ENCODE results near the gene CYBB. TPM values are rescaled to one million over a fixed set of nuclear protein-coding genes. Genes with fewer than 3 reads are reported as not detected.

Gene CYBB
- total RNA-seq, result 10 to 100 TPM; 47.3 to 71.9 (median 51.7) TPM

DNA sequence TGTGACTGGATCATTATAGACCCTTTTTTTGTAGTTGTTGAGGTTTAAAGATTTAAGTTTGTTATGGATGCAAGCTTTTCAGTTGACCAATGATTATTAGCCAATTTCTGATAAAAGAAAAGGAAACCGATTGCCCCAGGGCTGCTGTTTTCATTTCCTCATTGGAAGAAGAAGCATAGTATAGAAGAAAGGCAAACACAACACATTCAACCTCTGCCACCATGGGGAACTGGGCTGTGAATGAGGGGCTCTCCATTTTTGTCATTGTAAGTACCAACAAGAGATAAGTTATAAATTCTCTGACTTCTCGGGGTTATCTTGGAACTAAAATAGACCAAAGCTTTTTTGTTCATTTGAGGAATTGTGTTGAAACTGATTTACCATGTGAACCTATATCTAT is at the start of gene CYBB:
Gene CYBB, plus strand, starts transcription at position 203 of the 400 bp plus-strand sequence. Its CDS starts 19 bp downstream, at position 222.
- ATAC-seq (ENCODE audit: low FRiP score), result no peak
- TF ChIP-seq CTCF (IDR thresholded peaks at IDR 0.05), result no peak
- no peak for DNase-seq (ENCODE audit: low spot score)

DNA sequence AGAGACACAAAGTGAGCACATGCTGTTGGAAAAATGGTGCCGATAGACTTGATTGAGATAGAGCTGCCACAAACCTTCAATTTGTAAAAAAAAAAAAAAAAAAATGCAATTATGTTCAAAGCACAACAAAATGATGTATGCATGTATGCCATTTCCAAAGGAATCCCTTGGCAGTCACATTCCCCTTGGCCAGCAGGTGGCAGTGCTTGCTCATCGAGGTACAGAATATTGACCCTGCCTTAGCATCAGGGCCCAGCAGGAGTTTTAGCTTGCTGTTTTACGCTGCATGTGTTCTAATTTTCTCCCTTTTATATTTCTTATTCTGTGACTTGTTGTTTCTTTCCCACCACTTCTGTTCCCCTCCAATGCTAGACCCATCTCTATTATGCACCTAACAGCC is 34.5 kb upstream of the CYBB start:
- ATAC-seq (ENCODE audit: low FRiP score), result no peak
- TF ChIP-seq CTCF (IDR thresholded peaks at IDR 0.05), result peak in 1 of 3 donors; percentile 49
- peak; percentile 54 for DNase-seq (ENCODE audit: low spot score)

- no peak for TF ChIP-seq CTCF (IDR thresholded peaks at IDR 0.05)
- DNase-seq (ENCODE audit: low spot score) (no peak), ATAC-seq (ENCODE audit: low FRiP score) (peak; percentile 37)
These were observed 34.0 kb upstream of the CYBB start for GRCh38 chrX:37745835-37746217.

- no peak for TF ChIP-seq CTCF (IDR thresholded peaks at IDR 0.05)
- DNase-seq (ENCODE audit: low spot score), result no peak
- peak; percentile 19 for ATAC-seq (ENCODE audit: low FRiP score)
These were observed 33.5 kb upstream of the CYBB start for GRCh38 chrX:37746218-37746941.

GRCh38 chrX:37746951-37747350 is 32.9 kb upstream of the CYBB start:
- ATAC-seq (ENCODE audit: low FRiP score) (no peak), DNase-seq (ENCODE audit: low spot score) (no peak)
- no peak for TF ChIP-seq CTCF (IDR thresholded peaks at IDR 0.05)

GRCh38 chrX:37752281-37752680 is 27.6 kb upstream of the CYBB start:
- no peak for TF ChIP-seq CTCF (IDR thresholded peaks at IDR 0.05)
- DNase-seq (ENCODE audit: low spot score) (no peak), ATAC-seq (ENCODE audit: low FRiP score) (no peak)

DNA sequence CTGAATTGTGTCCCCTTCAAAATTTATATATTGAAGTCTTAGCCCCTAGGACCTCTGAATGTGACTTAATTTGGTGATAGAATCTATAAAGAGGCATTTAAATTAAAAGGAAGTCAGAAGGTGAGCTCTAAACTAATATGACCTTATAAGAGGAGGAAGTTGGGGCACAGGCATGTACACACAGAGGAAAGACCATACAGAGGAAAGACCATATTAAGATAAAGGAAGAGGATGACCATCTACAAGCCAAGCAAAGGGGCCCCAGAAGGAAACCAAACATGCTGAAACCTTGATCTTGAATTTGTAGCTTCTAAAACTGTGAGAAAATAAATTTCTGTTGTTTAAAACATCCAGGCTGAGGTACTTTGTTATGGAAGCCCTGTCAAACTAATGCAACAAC is 26.9 kb upstream of the CYBB start:
- TF ChIP-seq CTCF (IDR thresholded peaks at IDR 0.05), result no peak
- DNase-seq (ENCODE audit: low spot score), result no peak
- no peak for ATAC-seq (ENCODE audit: low FRiP score)

All from omental fat pad (tissue), 4 donors.